Body of pancreas (tissue), 4 donors: Measurements from ENCODE around the gene DAB1. TPM values are rescaled to one million over a fixed set of nuclear protein-coding genes. Genes with fewer than 3 reads are reported as not detected.
A peak's percentile ranks its signal among the peaks of the same experiment; 100 is the strongest.

Source experiments
- ATAC-seq: fragments of 150-250 bp; one replicate; pipeline ENCODE4 v1.9.1; 2016
- DNase-seq, 4 donors: peaks; one replicate each; pipeline ENCODE4 v3.0.0-alpha.2; 2019
- H3K27ac ChIP-seq, 4 donors: fragments of 200-600 bp; sonication (generic); 1 replicate in 3 of 4; 2 replicates in 1 of 4; pipeline versions ENCODE4 v1.5.1 to v1.6.1; 2016 to 2019; ENCODE audit warnings: mild to moderate bottlenecking in 1 of 4, mixed read lengths in 1 of 4, moderate library complexity in 1 of 4
- H3K27me3 ChIP-seq, 2 donors: fragments of 200-600 bp; sonication (generic); one replicate each; pipeline ENCODE4 v1.6.0; 2016; ENCODE audit warnings: mild to moderate bottlenecking in 1 of 2
- H3K36me3 ChIP-seq, 2 donors: fragments of 200-600 bp; sonication (generic); replicated peaks in 1 of 2; 2 replicates each; pipeline ENCODE4 v1.5.1; 2016; ENCODE audit warnings: low read depth in 2 of 2; ENCODE audit not compliant: insufficient read depth in 1 of 2
- H3K4me1 ChIP-seq: fragments of 200-600 bp; sonication (generic); one replicate; pipeline ENCODE4 v1.6.0; 2016
- H3K4me3 ChIP-seq, 2 donors: fragments of 200-600 bp; sonication (generic); 1 replicate in 1 of 2; 2 replicates in 1 of 2; pipeline ENCODE4 v1.5.1; 2016 to 2019
- H3K9me3 ChIP-seq, 3 donors: fragments of 200-600 bp; sonication (generic); 1 replicate in 2 of 3; 2 replicates in 1 of 3; pipeline ENCODE4 v1.5.1; 2016
- CTCF ChIP-seq, 7 experiments: fragments of 450-650 bp in 4 of 7; fragments of 200-600 bp in 3 of 7; sonication (generic) in 3 of 7; IDR thresholded peaks; one replicate each; pipeline ENCODE4 v1.5.1; 2016 to 2019; ENCODE audit warnings: antibody characterized with exemption in 7 of 7
- POLR2A ChIP-seq, 3 donors: fragments of 450-650 bp; IDR thresholded peaks; one replicate each; pipeline ENCODE4 v1.6.1; 2016; ENCODE audit warnings: antibody characterized with exemption in 3 of 3, mild to moderate bottlenecking in 2 of 3
- WGBS, 2 donors: methylation state at CpG; one replicate each; pipeline ENCODE4 v1.1.5; 2017; 5-methylcytosine and 5-hydroxymethylcytosine counted together
- intact Hi-C: fragments of 100-400 bp; cut with DNase I; formaldehyde crosslinking; loops from one replicate; pipeline ENCODE4 v1.15.1; 2023
- total RNA-seq, 2 donors: library from RNA; depleted of rRNA; stranded (reverse); fragments of >200 nt; gene quantifications; one replicate each; pipeline ENCODE4 v1.1.0, GENCODE V29; 2016

The DAB1 gene
- total RNA-seq, 2 donors from 2014 or later: under 0.01 TPM; not detected in 1

DNA sequence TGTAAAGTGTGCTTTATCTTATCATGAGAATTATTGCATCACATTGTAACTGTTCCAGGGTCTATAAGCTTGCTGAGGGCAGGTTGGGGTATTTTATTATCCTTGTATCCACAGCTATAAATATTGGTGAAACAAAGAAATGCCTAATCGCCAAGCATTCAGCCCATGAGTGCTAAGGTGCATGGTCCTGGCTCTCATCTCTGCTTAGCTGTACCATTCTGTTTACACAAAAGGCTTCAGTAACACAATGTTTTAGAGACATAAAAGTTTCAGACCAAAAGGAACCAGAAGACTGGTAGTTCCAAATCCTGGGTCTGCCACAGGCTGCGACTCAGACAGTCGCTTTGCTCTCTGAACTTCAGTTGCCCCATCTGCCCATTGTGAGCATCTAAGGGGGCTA, 358.4 kb downstream of the DAB1 start:
- H3K4me3 ChIP-seq: no peak overlapping the region
- intact Hi-C loops: no loop called here
- TF ChIP-seq POLR2A (IDR thresholded peaks at IDR 0.05) (no peak), CTCF (IDR thresholded peaks at IDR 0.05) (no peak)
- no peak for ATAC-seq
- H3K27me3 ChIP-seq: no peaks in the 10 kb centered on the region
- H3K4me1 ChIP-seq: no peaks in the 10 kb centered on the region
- no peak overlapping the region for H3K27ac ChIP-seq
- H3K9me3 ChIP-seq: no peaks in the 10 kb centered on the region
- WGBS, 2 donors: 90% methylated on average over 3 of the region's 3 CpGs
- no peak for DNase-seq
- H3K36me3 ChIP-seq: no peaks in the 10 kb centered on the region

- H3K4me3 ChIP-seq: no peak overlapping the region
- intact Hi-C loops: no loop called here
- H3K27me3 ChIP-seq: no peaks in the 10 kb centered on the region
- TF ChIP-seq CTCF (IDR thresholded peaks at IDR 0.05) (no peak), POLR2A (IDR thresholded peaks at IDR 0.05) (no peak)
- H3K27ac ChIP-seq: no peak overlapping the region
- ATAC-seq (no peak), DNase-seq (peak in 1 of 4 donors; percentile 10)
- 82 to 90% methylated on average over 7 of the region's 7 CpGs for WGBS, 2 donors
- H3K9me3 ChIP-seq: no peaks in the 10 kb centered on the region
- no peaks in the 10 kb centered on the region for H3K36me3 ChIP-seq
- no peaks in the 10 kb centered on the region for H3K4me1 ChIP-seq
Observed at GRCh38 chr1:57064379-57065140, 359.3 kb downstream of the DAB1 start.

DNA sequence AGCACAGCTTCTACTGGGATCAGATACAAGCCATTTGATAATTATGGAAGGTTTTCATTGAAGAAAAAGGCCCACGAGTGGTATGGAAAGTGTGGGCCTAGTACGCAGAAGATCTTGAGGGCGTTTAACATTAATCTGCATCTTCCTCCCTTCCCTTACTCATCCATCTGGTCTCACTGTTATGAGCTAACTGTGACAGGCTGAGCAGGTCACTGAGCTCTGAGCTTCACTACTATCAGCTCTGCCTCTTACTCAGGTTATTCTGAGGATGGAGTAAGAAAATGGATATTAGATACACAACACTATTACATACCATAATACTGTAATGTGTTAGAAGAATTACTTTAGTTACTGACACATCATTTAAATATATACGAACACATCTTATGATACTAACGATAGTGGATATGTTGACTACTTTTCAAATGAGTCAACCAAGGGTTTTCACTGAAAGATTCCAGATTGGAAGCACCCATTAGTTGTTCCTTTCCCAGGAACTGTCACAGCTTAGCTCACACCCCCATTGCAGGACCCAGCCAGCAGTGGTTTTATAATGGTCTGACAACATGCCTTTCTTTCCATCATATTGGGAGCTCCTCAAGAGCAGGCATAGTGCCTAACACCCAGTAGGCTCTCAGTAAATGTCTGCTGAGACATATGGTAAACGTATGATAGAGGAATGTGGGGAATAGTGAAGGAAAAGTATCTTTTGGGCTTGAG, 360.3 kb downstream of the DAB1 start:
- TF ChIP-seq CTCF (IDR thresholded peaks at IDR 0.05): no peak
- no peak for TF ChIP-seq POLR2A (IDR thresholded peaks at IDR 0.05)
- 91 to 93% methylated on average over 6 of the region's 6 CpGs for WGBS, 2 donors
- Histone ChIP-seq H3K27ac (no peak overlapping the region), H3K4me3 (no peak overlapping the region), H3K9me3 (no peaks in the 10 kb centered on the region), H3K4me1 (no peaks in the 10 kb centered on the region), H3K36me3 (no peaks in the 10 kb centered on the region), H3K27me3 (no peaks in the 10 kb centered on the region)
- intact Hi-C loops: no loop called here
- no peak for ATAC-seq
- no peak for DNase-seq

- no peaks in the 10 kb centered on the region for H3K4me1 ChIP-seq
- no peak overlapping the region for H3K4me3 ChIP-seq
- intact Hi-C loops: no loop called here
- H3K27me3 ChIP-seq: no peaks in the 10 kb centered on the region
- DNase-seq (peak in 1 of 4 donors; percentile 5), ATAC-seq (no peak)
- H3K36me3 ChIP-seq: no peaks in the 10 kb centered on the region
- no peaks in the 10 kb centered on the region for H3K9me3 ChIP-seq
- WGBS, 2 donors: 27 to 36% methylated on average over 1 of the region's 1 CpG
- H3K27ac ChIP-seq: no peak overlapping the region
- TF ChIP-seq POLR2A (IDR thresholded peaks at IDR 0.05) (no peak), CTCF (IDR thresholded peaks at IDR 0.05) (no peak)
Observed at GRCh38 chr1:57061369-57061768, 362.5 kb downstream of the DAB1 start.
